ENCODE results near the gene ARHGAP42.

- TF ChIP-seq POLR2AphosphoS5 (IDR thresholded peaks at IDR 0.05; ENCODE audit: borderline replicate concordance, low read depth, low read length) (no peak), EZH2 (IDR thresholded peaks at IDR 0.05) (no peak), FOXP2 (optimal IDR thresholded peaks at IDR 0.05; ENCODE audit: control extremely low read depth, extremely low read length, insufficient read depth) (no peak)
Measured at GRCh38 chr11:100876815-100877520, 189.9 kb downstream of the ARHGAP42 start.

Measured in SK-N-MC (cell line).